GM19452 (cell line): Measurements from ENCODE around the gene PSMD2.
"Not testable (repeated sequence)": the region's sequence is repeated elsewhere in the genome, so short reads cannot be mapped to it uniquely, and the experiment has no call there.

ENCODE experiments used
- ATAC-seq: cut with Tn5 transposase; IDR thresholded peaks from one replicate; pipeline ENCODE4 v1.9.1; 2021; ENCODE audit not compliant: unreplicated experiment

PSMD2 gene

GRCh38 chr3:184337981-184338380 lies 38.9 kb downstream of the PSMD2 start:
- ATAC-seq, result no peak

- ATAC-seq, result no peak
These were observed 39.5 kb downstream of the PSMD2 start for GRCh38 chr3:184338511-184338945.

GRCh38 chr3:184339001-184339400 lies 40.0 kb downstream of the PSMD2 start:
- no peak for ATAC-seq

- not testable (repeated sequence) for ATAC-seq
These were observed 40.6 kb downstream of the PSMD2 start for GRCh38 chr3:184339451-184340135.

GRCh38 chr3:184341925-184342324 lies 42.9 kb downstream of the PSMD2 start:
- ATAC-seq, result no peak

DNA sequence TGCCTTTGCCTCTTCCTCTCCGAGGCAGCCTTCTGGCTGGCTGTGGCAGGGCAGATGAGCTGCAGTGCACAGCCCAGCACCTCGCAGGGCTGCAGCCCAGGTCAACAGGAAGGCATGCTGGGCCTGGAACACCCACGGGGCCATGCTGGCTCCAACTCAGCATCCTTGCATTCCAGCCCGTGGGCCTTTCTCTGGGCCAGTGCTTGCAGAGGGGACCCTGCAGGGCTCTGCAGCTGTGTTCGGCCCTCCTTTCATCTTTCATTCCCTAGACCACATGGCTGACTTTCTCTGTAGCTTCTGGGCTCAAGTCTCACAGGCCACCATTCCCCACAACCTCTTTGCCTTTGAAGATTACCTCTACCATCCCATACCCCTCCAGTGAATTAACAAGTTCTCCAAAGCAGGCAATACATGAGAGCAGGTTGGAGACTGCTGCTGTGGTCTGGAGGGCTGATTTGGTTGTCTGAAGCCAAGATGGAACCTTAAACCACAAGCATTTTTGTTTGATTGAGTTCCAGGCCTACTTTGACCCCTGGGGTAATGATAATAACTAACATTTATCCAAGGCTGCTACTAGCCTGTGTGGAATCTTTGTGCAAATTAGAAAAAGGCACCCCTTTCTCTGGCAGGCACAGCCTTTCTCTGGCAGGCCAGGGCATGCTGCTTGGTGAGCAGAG lies 44.3 kb downstream of the PSMD2 start:
- no peak for ATAC-seq

- no peak for ATAC-seq
These were observed 45.7 kb downstream of the PSMD2 start for GRCh38 chr3:184344579-184345316.

GRCh38 chr3:184345317-184346144 lies 46.5 kb downstream of the PSMD2 start:
- no peak for ATAC-seq

- ATAC-seq, result no peak
These were observed 47.6 kb downstream of the PSMD2 start for GRCh38 chr3:184346480-184347190.

GRCh38 chr3:184347321-184348056 lies 48.4 kb downstream of the PSMD2 start:
- ATAC-seq, result no peak

- no peak for ATAC-seq
These were observed 49.0 kb downstream of the PSMD2 start for GRCh38 chr3:184348057-184348382.

- ATAC-seq, result no peak
These were observed 50.8 kb downstream of the PSMD2 start for GRCh38 chr3:184349563-184350470.

- ATAC-seq, result no peak
These were observed 51.6 kb downstream of the PSMD2 start for GRCh38 chr3:184350618-184351017.

DNA sequence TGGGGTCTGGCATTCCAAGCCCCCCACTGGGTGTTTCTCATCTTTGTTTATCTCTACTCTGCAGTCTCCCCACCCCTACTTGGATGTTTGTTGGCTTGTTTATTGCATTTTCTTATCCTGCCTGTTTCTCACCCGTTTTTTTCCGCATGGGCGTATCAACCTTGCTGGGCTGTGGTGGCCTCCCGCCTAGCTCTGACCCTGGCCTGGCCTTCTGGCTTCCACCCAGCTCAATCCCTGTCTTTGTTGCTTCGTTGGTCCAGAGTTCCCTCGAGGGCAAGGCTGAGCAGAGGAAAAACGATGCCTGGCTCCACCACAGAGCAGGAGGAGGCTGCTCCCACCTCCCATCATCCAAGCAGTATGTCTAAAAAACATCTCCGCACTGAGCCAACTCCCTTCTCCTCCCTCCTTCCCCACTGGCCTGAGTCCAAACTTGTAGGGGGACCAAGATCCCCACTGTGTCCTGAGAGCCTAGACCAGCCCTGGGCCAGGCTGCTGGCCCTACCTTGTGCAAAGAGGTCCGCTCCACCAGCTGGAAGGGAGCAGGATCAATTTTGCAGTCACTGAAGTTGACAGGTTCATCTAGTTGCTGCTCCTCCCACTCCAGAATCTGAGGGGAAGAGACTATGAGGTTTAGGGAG lies 52.6 kb downstream of the PSMD2 start:
- ATAC-seq, result no peak

DNA sequence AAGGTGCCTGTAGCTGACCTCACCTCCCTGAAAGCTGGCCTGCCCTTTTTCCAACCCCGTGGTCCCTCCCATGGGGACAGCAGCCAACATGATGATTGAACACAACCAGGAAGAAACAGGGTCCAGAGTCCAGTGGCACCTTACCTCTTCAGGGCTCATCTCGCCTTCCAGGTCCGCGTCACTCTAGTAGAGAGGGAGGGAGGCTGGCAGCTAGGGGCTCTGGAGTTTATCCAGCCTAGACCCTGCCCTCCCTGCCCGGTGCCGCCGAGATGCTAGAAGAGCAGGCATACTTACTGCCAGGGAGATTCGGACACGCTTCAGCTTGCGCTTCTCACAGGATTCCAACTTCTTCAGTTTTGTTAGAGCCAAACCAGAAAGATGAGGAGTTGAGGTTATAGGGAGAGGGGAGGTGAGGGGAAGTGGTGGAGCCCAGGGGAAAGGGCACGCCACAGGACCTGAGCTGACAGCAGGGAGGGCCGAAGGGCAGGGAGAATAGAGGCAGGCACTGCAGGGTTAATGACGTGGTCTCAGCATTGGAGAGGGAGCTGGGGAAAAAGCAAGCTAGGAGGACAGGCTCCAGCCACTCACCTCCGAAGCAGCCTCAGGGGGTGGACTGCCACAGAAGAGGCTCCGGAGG lies 53.2 kb downstream of the PSMD2 start:
- ATAC-seq, result no peak

GRCh38 chr3:184352897-184353545 lies 54.0 kb downstream of the PSMD2 start:
- ATAC-seq, result no peak

GRCh38 chr3:184353546-184353941 lies 54.5 kb downstream of the PSMD2 start:
- no peak for ATAC-seq
